Esophagus squamous epithelium (tissue), 4 donors: ENCODE results near the gene DENND1A.

ENCODE experiments used
- CTCF ChIP-seq, 6 experiments: fragments of 450-650 bp in 4 of 6; fragments of 200-600 bp in 2 of 6; sonication (generic) in 2 of 6; IDR thresholded peaks; one replicate each; pipeline ENCODE4 v1.5.1; 2016 to 2019; ENCODE audit warnings: antibody characterized with exemption in 6 of 6, mild to moderate bottlenecking in 4 of 6, moderate library complexity in 4 of 6
- POLR2A ChIP-seq, 4 donors: fragments of 450-650 bp; IDR thresholded peaks; one replicate each; pipeline ENCODE4 v1.6.1; 2017; ENCODE audit warnings: antibody characterized with exemption in 4 of 4, mild to moderate bottlenecking in 4 of 4, moderate library complexity in 3 of 4

DNA sequence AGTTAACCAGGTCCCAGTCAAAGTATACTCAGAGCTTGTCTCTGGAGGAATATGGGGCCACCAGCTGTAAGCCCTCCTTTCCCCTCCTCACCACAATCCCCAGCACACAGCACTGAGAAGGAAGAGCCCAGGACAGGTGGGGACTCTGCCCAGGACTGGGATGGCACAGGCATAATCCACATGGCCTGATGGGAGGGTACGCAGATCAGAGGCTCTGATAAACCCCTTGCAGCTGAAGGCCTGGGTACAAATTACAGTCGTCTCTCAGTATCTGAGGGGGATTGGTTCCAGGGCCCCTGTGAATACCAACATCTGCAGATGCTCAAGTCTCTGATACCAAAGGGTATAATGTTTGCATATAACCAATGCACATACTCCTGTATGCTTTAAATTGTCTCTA, 328.1 kb downstream of the DENND1A start:
- TF ChIP-seq CTCF (IDR thresholded peaks at IDR 0.05), result no peak
- TF ChIP-seq POLR2A (IDR thresholded peaks at IDR 0.05), result no peak
